NCI-H1105 (cell line): ENCODE results near the gene MYLIP.
A peak's percentile ranks its signal among the peaks of the same experiment; 100 is the strongest.

ENCODE experiments used
- DNase-seq: peaks from one replicate; lab custom pipeline; 2025; lab: John Stamatoyannopoulos, UW

MYLIP gene

GRCh38 chr6:16108419-16108818 is 20.5 kb upstream of the MYLIP start:
- DNase-seq = no peak

- DNase-seq = no peak
These were observed 19.8 kb upstream of the MYLIP start for GRCh38 chr6:16108921-16109658.

GRCh38 chr6:16109659-16110305 is 19.1 kb upstream of the MYLIP start:
- no peak for DNase-seq

GRCh38 chr6:16118825-16119224 is 10.1 kb upstream of the MYLIP start:
- no peak for DNase-seq

- no peak for DNase-seq
These were observed 7.5 kb upstream of the MYLIP start for GRCh38 chr6:16121339-16121738.

GRCh38 chr6:16122197-16122596 is 6.7 kb upstream of the MYLIP start:
- DNase-seq = no peak

- DNase-seq = no peak
These were observed 4.4 kb upstream of the MYLIP start for GRCh38 chr6:16124198-16125180.

- no peak for DNase-seq
These were observed 2.8 kb upstream of the MYLIP start for GRCh38 chr6:16126056-16126455.

GRCh38 chr6:16126861-16127260 is 2.0 kb upstream of the MYLIP start:
- no peak for DNase-seq

GRCh38 chr6:16127471-16127870 is 1.4 kb upstream of the MYLIP start:
- no peak for DNase-seq

GRCh38 chr6:16129623-16130401 is 926 bp downstream of the MYLIP start:
- DNase-seq = peak; percentile 40

GRCh38 chr6:16130437-16130891 is 1.6 kb downstream of the MYLIP start:
- DNase-seq = peak; percentile 33

- peak; percentile 52 for DNase-seq
These were observed 2.1 kb downstream of the MYLIP start for GRCh38 chr6:16130932-16131387.

GRCh38 chr6:16132909-16133308 is 4.0 kb downstream of the MYLIP start:
- no peak for DNase-seq

- no peak for DNase-seq
These were observed 5.5 kb downstream of the MYLIP start for GRCh38 chr6:16134430-16134829.

GRCh38 chr6:16135066-16135465 is 6.2 kb downstream of the MYLIP start:
- DNase-seq = no peak

- no peak for DNase-seq
These were observed 7.2 kb downstream of the MYLIP start for GRCh38 chr6:16136091-16136490.

- DNase-seq = no peak
These were observed 8.0 kb downstream of the MYLIP start for GRCh38 chr6:16136621-16137450.

- no peak for DNase-seq
These were observed 8.5 kb downstream of the MYLIP start for GRCh38 chr6:16137451-16137801.

- DNase-seq = no peak
These were observed 10.7 kb downstream of the MYLIP start for GRCh38 chr6:16139556-16139955.

- DNase-seq = no peak
These were observed 11.7 kb downstream of the MYLIP start for GRCh38 chr6:16140607-16141006.
